Spleen (tissue), 7 donors: Measurements from ENCODE around the gene CHODL.

Source experiments
- POLR2A ChIP-seq, 3 donors: fragments of 450-650 bp; IDR thresholded peaks; one replicate each; pipeline ENCODE4 v1.5.1; 2017; ENCODE audit warnings: antibody characterized with exemption in 3 of 3, mild to moderate bottlenecking in 1 of 3
- POLR2AphosphoS5 ChIP-seq, 3 donors: sonication (generic); formaldehyde crosslinking; IDR thresholded peaks; one replicate each; pipeline ENCODE4 v1.5.1; 2017; ENCODE audit warnings: antibody characterized with exemption in 3 of 3
- TF ChIP-seq, protein P1 (sequence below), 11 experiments: fragments of 200-600 bp in 7 of 11; fragments of 450-650 bp in 4 of 11; sonication (generic) in 4 of 11; IDR thresholded peaks in 8 of 11; conservative IDR thresholded peaks in 3 of 11; 1 replicate in 7 of 11; 2 replicates in 4 of 11; pipeline versions ENCODE4 v1.4.0 to v1.8.0; 2016 to 2021; ENCODE audit warnings: antibody characterized with exemption in 11 of 11, inconsistent platforms in 4 of 11, mild to moderate bottlenecking in 1 of 11
- donor health status: DM: no; HTN: no; CAD: no; lungs with moderate emphysema.
- donor health status: DM: no; HTN: no; CAD: no.
- donor health status: DM: no; HTN: no; CAD: no.

DNA sequence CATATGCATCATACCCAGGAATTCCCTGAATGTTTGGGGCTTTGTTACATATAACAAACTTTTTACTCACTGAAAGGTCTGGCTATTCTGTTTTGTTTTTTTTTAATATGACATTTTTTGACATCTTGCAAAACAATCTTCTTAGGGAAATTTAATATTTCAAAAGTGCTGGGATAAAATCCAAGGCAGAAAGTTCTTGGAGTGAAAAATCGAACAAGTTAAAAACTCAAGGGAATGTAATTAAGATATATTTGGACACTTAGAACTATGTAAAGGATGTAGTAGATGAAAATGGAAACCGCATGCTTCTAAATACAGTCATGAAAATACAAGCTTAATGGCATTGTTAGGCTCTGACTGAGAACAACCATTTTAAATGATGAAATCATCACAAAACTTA is 8.6 kb downstream of the CHODL start:
- TF ChIP-seq POLR2AphosphoS5 (IDR thresholded peaks at IDR 0.05) (no peak), POLR2A (IDR thresholded peaks at IDR 0.05) (no peak)
- TF ChIP-seq, protein P1, sequence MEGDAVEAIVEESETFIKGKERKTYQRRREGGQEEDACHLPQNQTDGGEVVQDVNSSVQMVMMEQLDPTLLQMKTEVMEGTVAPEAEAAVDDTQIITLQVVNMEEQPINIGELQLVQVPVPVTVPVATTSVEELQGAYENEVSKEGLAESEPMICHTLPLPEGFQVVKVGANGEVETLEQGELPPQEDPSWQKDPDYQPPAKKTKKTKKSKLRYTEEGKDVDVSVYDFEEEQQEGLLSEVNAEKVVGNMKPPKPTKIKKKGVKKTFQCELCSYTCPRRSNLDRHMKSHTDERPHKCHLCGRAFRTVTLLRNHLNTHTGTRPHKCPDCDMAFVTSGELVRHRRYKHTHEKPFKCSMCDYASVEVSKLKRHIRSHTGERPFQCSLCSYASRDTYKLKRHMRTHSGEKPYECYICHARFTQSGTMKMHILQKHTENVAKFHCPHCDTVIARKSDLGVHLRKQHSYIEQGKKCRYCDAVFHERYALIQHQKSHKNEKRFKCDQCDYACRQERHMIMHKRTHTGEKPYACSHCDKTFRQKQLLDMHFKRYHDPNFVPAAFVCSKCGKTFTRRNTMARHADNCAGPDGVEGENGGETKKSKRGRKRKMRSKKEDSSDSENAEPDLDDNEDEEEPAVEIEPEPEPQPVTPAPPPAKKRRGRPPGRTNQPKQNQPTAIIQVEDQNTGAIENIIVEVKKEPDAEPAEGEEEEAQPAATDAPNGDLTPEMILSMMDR (IDR thresholded peaks at IDR 0.05 in 8 of 11, conservative IDR thresholded peaks at IDR 0.05 in 3 of 11), result no peak
